Lung (tissue), 12 donors: ENCODE measurements around the gene ZNF648. TPM values are rescaled to one million over a fixed set of nuclear protein-coding genes. Genes with fewer than 3 reads are reported as not detected.
"Not testable (repeated sequence)": the region's sequence is repeated elsewhere in the genome, so short reads cannot be mapped to it uniquely, and the experiment has no call there.

Experiments used
- ATAC-seq: fragments of 200-7000 bp; cut with Tn5 transposase; one replicate; pipeline ENCODE4 v1.9.1; 2020; ENCODE audit warnings: moderate number of reproducible peaks; ENCODE audit not compliant: insufficient read depth, low FRiP score
- DNase-seq, 3 donors: peaks; one replicate each; pipeline ENCODE4 v3.0.0-alpha.2; 2013 to 2017
- H3K27ac ChIP-seq, 2 donors: one replicate each; pipeline ENCODE4 v1.5.1; 2013; ENCODE audit warnings: mild to moderate bottlenecking in 2 of 2, moderate library complexity in 2 of 2, control low read depth in 1 of 2, inconsistent platforms in 1 of 2, low read depth in 1 of 2, low read length in 1 of 2
- H3K27me3 ChIP-seq, 3 donors: one replicate each; pipeline ENCODE4 v1.5.1; 2013; ENCODE audit warnings: low read length in 2 of 3; ENCODE audit not compliant: control insufficient read depth in 3 of 3, insufficient read depth in 3 of 3
- H3K36me3 ChIP-seq, 4 donors: one replicate each; pipeline ENCODE4 v1.5.1; 2013; ENCODE audit warnings: low read length in 4 of 4, mild to moderate bottlenecking in 1 of 4, moderate library complexity in 1 of 4; ENCODE audit not compliant: control insufficient read depth in 4 of 4, insufficient read depth in 4 of 4
- H3K4me1 ChIP-seq, 5 donors: one replicate each; pipeline ENCODE4 v1.5.1; 2013; ENCODE audit warnings: low read length in 5 of 5, mild to moderate bottlenecking in 2 of 5, moderate library complexity in 1 of 5; ENCODE audit not compliant: control insufficient read depth in 5 of 5, insufficient read depth in 5 of 5
- H3K4me3 ChIP-seq: one replicate; pipeline ENCODE4 v1.5.1; 2013; ENCODE audit warnings: mild to moderate bottlenecking, control low read depth, moderate library complexity
- H3K9ac ChIP-seq, 2 donors: one replicate each; pipeline ENCODE4 v1.5.1; 2013; ENCODE audit warnings: low read length in 2 of 2, control low read depth in 1 of 2; ENCODE audit not compliant: insufficient read depth in 1 of 2
- H3K9me3 ChIP-seq, 4 donors: one replicate each; pipeline ENCODE4 v1.5.1; 2013; ENCODE audit warnings: low read length in 3 of 4, mild to moderate bottlenecking in 1 of 4, moderate library complexity in 1 of 4; ENCODE audit not compliant: control insufficient read depth in 4 of 4, insufficient read depth in 3 of 4
- whole genome bisulfite sequencing, 2 donors: extraction: QIAGEN DNeasy Blood & Tissue Kit; methylation state at CpG; one replicate each; pipeline ENCODE4 v1.1.7; 2013; 5-methylcytosine and 5-hydroxymethylcytosine counted together
- polyA plus RNA-seq, 2 donors: library from polyadenylated mRNA; stranded (reverse); fragments of 200-250 nt; gene quantifications; one replicate each; pipeline ENCODE4 v1.2.1, GENCODE V29; 2013
- total RNA-seq, 2 donors: library from RNA; depleted of rRNA in 1 of 2; stranded (reverse); fragments of >200 nt in 1 of 2; gene quantifications; one replicate each; pipeline ENCODE4 v1.2.1, GENCODE V29; 2014 to 2021
- TF ChIP-seq, protein P1 (sequence below): IDR thresholded peaks from 2 replicates; pipeline ENCODE4 v1.5.1; 2012; ENCODE audit warnings: mild to moderate bottlenecking; ENCODE audit errors: control extremely low read depth, extremely low read depth
- donor health status: control.
- donor health status: control.
- donor health status: Bipolar disorder and iron deficiency.
- donor health status: healthy.
- donor health status: DM: yes; HTN: yes; CAD: no.

Gene ZNF648
- total and polyA plus RNA-seq, 4 donors: 0.09 to 0.21 (median 0.20) TPM; not detected in 1

DNA sequence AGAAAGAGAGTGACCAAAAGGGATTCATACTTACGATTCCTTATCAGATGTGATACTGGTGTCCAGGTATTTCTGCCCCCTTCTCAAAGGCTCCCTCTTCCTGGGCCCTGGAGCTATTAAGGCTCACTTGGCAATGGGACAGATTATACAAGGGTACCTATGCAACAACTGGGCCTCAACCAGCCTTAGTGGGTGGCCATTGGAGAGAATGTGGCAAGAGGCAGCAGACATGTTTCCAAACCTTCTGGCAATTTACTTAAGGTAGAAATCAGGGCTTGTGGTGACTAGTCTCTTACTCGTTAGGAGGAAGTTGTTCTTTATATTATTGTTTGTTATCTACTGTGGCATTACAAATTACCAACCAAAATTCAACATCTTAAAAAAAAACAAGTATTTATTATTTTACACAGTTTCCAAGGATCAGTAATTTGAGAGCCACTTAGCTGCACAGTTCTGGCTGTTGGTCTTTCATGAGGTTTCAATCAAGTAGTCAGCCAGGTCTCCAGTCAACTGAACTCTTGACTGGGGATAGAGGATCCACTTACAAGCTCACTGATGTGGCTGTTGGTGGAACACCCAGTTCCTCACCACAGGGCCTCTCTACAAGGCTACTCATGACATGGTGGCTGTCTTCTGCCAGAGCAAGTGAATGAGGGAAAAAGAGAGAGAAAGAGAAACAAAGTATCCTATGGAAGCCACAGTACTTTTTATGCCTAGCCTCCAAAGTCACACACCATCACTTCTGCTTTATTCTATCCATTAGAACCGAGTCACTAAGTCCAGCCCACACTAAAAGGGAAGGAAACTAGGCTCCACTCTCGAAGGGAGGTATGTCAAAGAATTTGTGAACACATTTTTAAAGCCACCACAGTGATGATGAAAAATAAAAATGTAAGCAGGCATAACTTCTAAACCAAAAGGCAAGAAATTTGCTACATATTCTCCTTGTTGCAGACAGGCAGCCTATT, 10.7 kb downstream of the ZNF648 start:
- Histone ChIP-seq H3K27me3 (peaks cover 0 to 5% (median 4%) of the 10 kb centered on the region in 3 donors), H3K9me3 (no peaks in the 10 kb centered on the region), H3K4me1 (peaks cover 0 to 2% (median 0%) of the 10 kb centered on the region in 5 donors), H3K4me3 (no peak overlapping the region), H3K36me3 (no peaks in the 10 kb centered on the region), H3K9ac (no peak overlapping the region), H3K27ac (no peak overlapping the region)
- TF ChIP-seq, protein P1, sequence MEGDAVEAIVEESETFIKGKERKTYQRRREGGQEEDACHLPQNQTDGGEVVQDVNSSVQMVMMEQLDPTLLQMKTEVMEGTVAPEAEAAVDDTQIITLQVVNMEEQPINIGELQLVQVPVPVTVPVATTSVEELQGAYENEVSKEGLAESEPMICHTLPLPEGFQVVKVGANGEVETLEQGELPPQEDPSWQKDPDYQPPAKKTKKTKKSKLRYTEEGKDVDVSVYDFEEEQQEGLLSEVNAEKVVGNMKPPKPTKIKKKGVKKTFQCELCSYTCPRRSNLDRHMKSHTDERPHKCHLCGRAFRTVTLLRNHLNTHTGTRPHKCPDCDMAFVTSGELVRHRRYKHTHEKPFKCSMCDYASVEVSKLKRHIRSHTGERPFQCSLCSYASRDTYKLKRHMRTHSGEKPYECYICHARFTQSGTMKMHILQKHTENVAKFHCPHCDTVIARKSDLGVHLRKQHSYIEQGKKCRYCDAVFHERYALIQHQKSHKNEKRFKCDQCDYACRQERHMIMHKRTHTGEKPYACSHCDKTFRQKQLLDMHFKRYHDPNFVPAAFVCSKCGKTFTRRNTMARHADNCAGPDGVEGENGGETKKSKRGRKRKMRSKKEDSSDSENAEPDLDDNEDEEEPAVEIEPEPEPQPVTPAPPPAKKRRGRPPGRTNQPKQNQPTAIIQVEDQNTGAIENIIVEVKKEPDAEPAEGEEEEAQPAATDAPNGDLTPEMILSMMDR: no peak
- no peak for ATAC-seq
- DNase-seq: no peak
- 41 to 64% methylated on average over 4 of the region's 4 CpGs for WGBS, 2 donors

DNA sequence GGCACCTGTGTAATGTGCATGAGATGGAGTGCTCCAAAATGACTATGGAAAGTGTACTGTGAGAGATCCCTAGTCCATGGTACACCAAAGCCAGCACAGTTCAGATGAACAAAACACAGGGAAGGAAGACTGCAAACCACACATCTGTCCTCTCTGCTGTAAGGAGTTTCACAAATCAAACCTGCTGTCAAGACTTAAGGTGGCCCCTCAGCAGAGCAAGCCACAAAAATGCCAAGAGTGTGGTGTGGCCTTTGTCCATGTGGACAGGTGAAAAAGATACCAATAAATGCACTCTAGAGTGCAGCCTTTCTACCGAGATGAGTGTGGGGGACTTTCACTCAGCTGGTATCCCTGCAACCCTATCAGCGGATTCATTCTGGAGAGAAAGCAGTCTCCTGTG, 12.9 kb downstream of the ZNF648 start:
- 77 to 86% methylated on average over 2 of the region's 2 CpGs for WGBS, 2 donors
- Histone ChIP-seq H3K9ac (no peak overlapping the region), H3K36me3 (no peaks in the 10 kb centered on the region), H3K9me3 (peaks cover 0 to 5% (median 0%) of the 10 kb centered on the region in 4 donors), H3K4me1 (peaks cover 0 to 2% (median 0%) of the 10 kb centered on the region in 5 donors), H3K27ac (no peak overlapping the region), H3K27me3 (no peaks in the 10 kb centered on the region), H3K4me3 (no peak overlapping the region)
- TF ChIP-seq, protein P1: no peak
- DNase-seq (no peak), ATAC-seq (no peak)

DNA sequence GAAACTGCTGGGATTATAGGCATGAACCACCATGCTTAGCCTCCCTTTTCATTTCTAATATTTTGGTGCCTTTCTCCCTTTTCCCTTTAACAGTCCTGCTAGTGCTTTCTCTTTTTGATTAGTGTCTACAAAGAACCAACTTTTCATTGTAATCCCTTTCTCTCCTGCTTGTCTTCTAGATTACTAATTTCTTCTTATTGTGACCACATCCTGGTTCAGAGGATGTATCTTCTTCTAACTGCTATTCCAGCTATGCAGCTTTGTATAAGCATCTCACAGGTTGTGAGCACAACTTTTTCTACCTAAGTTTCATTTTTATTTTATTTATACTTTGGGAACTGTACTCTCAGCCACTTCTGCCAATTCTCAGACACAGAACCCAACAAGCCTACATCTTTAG, 14.7 kb downstream of the ZNF648 start:
- no peaks in the 10 kb centered on the region for H3K27me3 ChIP-seq
- DNase-seq (no peak), ATAC-seq (no peak)
- TF ChIP-seq, protein P1: no peak
- no peak overlapping the region for H3K27ac ChIP-seq
- no peak overlapping the region for H3K4me3 ChIP-seq
- H3K36me3 ChIP-seq: no peaks in the 10 kb centered on the region
- H3K4me1 ChIP-seq: peaks cover 0 to 2% (median 0%) of the 10 kb centered on the region in 5 donors
- H3K9ac ChIP-seq: no peak overlapping the region
- peaks cover 0 to 5% (median 0%) of the 10 kb centered on the region in 4 donors for H3K9me3 ChIP-seq

DNA sequence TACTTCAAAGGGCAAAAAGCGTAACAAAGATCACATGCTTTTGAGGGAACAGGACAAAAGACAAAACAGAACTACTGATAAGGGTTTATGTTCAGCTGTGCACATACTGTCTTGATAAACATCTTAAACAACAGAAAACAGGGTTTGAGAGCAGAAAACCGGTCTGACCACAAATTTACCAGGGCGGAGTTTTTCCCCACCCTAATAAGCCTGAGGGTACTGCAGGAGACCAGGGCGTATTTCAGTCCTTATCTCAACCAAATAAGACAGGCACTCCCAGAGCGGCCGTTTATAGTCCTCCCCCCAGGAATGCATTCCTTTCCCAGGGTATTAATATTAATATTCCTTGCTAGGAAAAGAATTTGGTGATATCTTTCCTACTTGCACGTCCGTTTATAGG, 16.0 kb downstream of the ZNF648 start:
- 88 to 97% methylated on average over 8 of the region's 8 CpGs for WGBS, 2 donors
- not testable (repeated sequence) for H3K4me3 ChIP-seq, DNase-seq, H3K4me1 ChIP-seq, H3K27me3 ChIP-seq, H3K9me3 ChIP-seq, ATAC-seq, H3K9ac ChIP-seq, H3K36me3 ChIP-seq, H3K27ac ChIP-seq
